ENCODE measurements around the gene GAB1. TPM values are rescaled to one million over a fixed set of nuclear protein-coding genes. Genes with fewer than 3 reads are reported as not detected.

The GAB1 gene
- total RNA-seq, 2 donors from 2014 or later: 48.9 to 81.2 TPM

DNA sequence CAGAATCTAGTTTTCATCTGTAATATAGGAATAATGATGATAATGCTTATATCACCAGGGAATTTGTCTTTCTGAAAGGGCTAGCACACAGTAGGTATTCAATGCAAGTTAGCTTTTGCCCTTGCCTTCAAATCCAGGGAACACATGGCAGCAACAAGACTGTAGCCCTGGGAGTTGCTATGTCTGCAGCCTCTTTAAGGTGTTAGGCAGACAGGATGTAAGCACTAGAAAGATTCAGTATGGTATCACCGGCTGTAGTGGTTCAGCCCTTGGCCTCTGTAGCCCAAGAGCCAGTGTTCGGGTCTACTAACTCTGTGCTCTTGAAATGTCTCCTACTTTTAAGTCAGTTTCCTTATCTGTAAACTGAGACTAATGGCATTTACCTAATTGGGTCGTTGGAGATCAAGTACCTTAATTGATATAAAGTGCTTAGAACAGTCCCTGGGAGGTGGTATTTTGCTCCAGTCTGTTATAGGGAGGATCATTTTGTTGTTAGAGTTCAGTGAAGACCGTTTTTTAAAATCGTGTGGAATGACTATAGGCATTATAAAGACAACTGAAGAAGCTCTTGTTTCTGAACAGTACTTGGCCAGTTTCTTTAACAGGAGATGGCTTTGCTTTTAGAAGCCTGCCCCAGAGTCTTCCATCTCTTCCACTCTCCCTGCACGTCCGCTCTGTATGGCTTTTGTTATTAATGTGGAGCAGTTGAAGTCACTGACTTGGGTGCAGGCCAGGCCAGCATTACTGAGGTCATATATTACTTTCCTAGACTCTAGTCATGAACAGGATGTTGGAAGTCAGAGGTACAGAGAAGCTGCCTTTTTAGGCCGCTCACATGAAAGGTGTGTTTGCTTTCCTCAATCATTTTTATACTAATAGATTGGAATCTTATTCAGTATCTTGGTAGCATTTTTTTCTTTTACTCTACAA lies 44.8 kb downstream of the GAB1 start:
- Histone ChIP-seq H3K9me3 (no peaks in the 10 kb centered on the region), H3K4me1 (peaks cover 3% of the 10 kb centered on the region), H3K27ac (peak overlapping the region; percentile 64), H3K27me3 (no peaks in the 10 kb centered on the region), H3K4me3 (no peak overlapping the region), H3K9ac (ENCODE audit: low read depth in 2 of 2, low read length in 2 of 2) (peak overlapping the region in 1 of 2 donors; percentile 13), H3K36me3 (no peaks in the 10 kb centered on the region)
- intact Hi-C loops (cut with DNase I): no loop called here
- DNase-seq: peak; percentile 80
- TF ChIP-seq, protein P1, sequence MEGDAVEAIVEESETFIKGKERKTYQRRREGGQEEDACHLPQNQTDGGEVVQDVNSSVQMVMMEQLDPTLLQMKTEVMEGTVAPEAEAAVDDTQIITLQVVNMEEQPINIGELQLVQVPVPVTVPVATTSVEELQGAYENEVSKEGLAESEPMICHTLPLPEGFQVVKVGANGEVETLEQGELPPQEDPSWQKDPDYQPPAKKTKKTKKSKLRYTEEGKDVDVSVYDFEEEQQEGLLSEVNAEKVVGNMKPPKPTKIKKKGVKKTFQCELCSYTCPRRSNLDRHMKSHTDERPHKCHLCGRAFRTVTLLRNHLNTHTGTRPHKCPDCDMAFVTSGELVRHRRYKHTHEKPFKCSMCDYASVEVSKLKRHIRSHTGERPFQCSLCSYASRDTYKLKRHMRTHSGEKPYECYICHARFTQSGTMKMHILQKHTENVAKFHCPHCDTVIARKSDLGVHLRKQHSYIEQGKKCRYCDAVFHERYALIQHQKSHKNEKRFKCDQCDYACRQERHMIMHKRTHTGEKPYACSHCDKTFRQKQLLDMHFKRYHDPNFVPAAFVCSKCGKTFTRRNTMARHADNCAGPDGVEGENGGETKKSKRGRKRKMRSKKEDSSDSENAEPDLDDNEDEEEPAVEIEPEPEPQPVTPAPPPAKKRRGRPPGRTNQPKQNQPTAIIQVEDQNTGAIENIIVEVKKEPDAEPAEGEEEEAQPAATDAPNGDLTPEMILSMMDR (IDR thresholded peaks at IDR 0.05): no peak

DNA sequence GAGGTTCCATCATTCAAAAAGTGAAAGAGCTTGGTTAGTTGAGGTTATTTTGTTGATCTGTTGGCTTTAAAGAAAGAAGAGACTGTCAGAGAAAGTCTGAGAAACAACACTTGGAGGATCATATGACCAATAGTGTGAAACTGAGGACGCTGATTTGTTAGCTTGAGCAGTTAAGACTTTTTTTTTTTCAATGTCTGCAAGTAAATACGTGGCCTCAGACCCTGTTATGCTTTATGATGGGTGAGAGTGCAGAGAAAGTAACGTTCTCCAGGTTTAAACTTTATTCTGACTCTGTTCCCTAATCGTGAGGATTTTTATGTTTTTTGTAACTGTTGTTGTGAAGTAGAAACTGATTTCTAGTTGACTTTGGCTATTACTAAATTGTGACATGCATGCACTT lies 45.9 kb downstream of the GAB1 start:
- Histone ChIP-seq H3K4me3 (no peak overlapping the region), H3K36me3 (no peaks in the 10 kb centered on the region), H3K4me1 (peaks cover 3% of the 10 kb centered on the region), H3K9ac (ENCODE audit: low read depth in 2 of 2, low read length in 2 of 2) (peak overlapping the region in 1 of 2 donors; percentile 2), H3K9me3 (no peaks in the 10 kb centered on the region), H3K27me3 (no peaks in the 10 kb centered on the region), H3K27ac (peak overlapping the region; percentile 64)
- TF ChIP-seq, protein P1 (IDR thresholded peaks at IDR 0.05): no peak
- no peak for DNase-seq
- intact Hi-C loops (cut with DNase I): no loop called here

DNA sequence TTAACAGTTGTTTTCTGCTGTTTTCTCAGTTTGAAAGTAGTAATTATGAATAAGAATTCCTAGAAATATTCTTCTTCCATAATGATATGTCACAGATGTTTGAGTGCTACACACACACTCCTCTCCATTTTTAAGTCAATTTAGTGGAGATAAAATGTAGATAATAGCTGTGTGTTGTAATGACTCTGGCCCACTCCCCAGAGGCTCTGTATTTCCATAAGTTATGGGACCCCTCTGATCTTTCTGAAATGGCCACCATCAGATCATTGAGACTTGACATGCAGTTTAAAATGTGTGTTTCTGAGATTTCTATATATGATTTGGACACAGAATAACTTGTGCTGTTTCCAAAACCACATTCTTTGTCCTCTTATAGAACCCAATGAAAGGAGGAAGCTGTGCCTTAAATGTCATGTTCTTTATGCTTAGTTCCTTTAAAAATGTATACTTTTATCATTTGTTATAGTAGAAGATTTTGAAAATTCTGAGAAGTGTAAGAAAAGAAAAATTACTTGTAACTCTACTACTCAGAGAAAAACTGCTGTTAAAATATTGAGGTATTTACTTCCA lies 46.4 kb downstream of the GAB1 start:
- Histone ChIP-seq H3K36me3 (no peaks in the 10 kb centered on the region), H3K4me1 (peaks cover 3% of the 10 kb centered on the region), H3K4me3 (no peak overlapping the region), H3K9me3 (no peaks in the 10 kb centered on the region), H3K27me3 (no peaks in the 10 kb centered on the region), H3K27ac (peak overlapping the region; percentile 64), H3K9ac (ENCODE audit: low read depth in 2 of 2, low read length in 2 of 2) (no peak overlapping the region)
- TF ChIP-seq, protein P1 (IDR thresholded peaks at IDR 0.05): no peak
- no peak for DNase-seq
- intact Hi-C loops (cut with DNase I): no loop called here

DNA sequence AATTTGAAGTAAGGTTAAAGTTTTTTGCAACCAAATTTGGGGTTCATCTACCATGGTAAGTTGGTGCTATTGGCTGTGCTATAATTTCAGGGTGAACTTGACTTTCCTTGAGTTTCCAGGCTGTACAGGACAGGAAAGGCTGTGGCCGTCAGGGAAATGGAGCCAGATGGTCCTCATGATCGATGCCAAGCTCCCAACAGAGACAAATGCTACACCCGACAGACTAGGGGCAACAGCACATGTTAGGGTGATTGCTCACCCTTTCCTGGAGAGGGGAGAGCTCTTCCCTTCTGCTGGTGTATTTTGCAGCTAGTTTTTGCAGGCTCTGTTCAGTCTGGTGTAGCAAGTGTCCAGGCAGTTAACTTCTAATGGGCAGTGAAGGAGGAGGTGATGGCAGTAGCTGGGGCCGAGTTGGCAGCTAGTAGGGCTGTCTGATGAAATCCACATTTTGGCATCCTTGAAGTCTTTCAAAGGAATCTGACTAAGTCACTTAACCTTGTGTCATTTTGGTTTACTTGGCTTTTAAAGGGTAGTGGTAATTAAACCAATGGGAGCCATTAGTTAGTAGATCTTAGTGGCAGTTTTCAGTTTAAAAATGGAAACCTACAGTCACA lies 47.8 kb downstream of the GAB1 start:
- Histone ChIP-seq H3K4me1 (peaks cover 6% of the 10 kb centered on the region), H3K36me3 (no peaks in the 10 kb centered on the region), H3K9ac (ENCODE audit: low read depth in 2 of 2, low read length in 2 of 2) (no peak overlapping the region), H3K4me3 (no peak overlapping the region), H3K27me3 (no peaks in the 10 kb centered on the region), H3K9me3 (no peaks in the 10 kb centered on the region), H3K27ac (no peak overlapping the region)
- TF ChIP-seq, protein P1 (IDR thresholded peaks at IDR 0.05): no peak
- no peak for DNase-seq
- intact Hi-C loops (cut with DNase I): no loop called here

DNA sequence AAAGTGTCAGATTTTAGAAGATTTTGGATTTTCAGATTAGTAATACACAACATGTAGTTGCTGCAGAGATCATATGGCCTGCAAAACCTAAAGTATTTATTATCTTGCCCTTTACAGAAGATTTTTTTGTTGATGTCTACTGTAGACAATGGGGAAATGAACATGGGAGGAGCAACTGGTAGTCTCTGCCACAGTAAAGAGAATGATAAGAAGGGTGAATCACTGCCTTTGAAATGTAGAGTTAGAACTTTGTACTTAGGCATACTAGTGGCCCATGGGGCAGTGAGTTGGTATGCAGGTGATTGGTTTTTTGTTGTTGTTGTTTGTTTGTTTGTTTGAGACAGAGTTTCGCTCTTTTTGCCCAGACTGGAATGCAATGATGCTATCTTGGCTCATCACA lies 50.1 kb downstream of the GAB1 start:
- H3K4me3 ChIP-seq: no peak overlapping the region
- H3K9me3 ChIP-seq: no peaks in the 10 kb centered on the region
- H3K9ac ChIP-seq (ENCODE audit: low read depth in 2 of 2, low read length in 2 of 2): no peak overlapping the region
- intact Hi-C loops (cut with DNase I): no loop called here
- peaks cover 6% of the 10 kb centered on the region for H3K4me1 ChIP-seq
- H3K36me3 ChIP-seq: no peaks in the 10 kb centered on the region
- H3K27ac ChIP-seq: no peak overlapping the region
- TF ChIP-seq, protein P1 (IDR thresholded peaks at IDR 0.05): no peak
- H3K27me3 ChIP-seq: no peaks in the 10 kb centered on the region
- DNase-seq: no peak

Data from colonic mucosa (tissue), 4 donors.